HG03439 (cell line): Measurements from ENCODE around the gene RASD2.

ENCODE experiments used
- ATAC-seq: cut with Tn5 transposase; IDR thresholded peaks from one replicate; pipeline ENCODE4 v1.9.1; 2021; ENCODE audit warnings: mild to moderate bottlenecking, moderate library complexity; ENCODE audit not compliant: unreplicated experiment

Gene RASD2

GRCh38 chr22:35558031-35558430 is 17.4 kb downstream of the RASD2 start:
- no peak for ATAC-seq

GRCh38 chr22:35558719-35559118 is 18.1 kb downstream of the RASD2 start:
- ATAC-seq, result no peak

GRCh38 chr22:35559354-35560005 is 18.8 kb downstream of the RASD2 start:
- no peak for ATAC-seq

- ATAC-seq, result no peak
Measured at GRCh38 chr22:35560366-35560765, 19.7 kb downstream of the RASD2 start.

- ATAC-seq, result no peak
Measured at GRCh38 chr22:35560824-35561223, 20.2 kb downstream of the RASD2 start.

- ATAC-seq, result no peak
Measured at GRCh38 chr22:35561796-35562526, 21.3 kb downstream of the RASD2 start.

- no peak for ATAC-seq
Measured at GRCh38 chr22:35563211-35563610, 22.6 kb downstream of the RASD2 start.

GRCh38 chr22:35564975-35565867 is 24.6 kb downstream of the RASD2 start:
- no peak for ATAC-seq

- ATAC-seq, result no peak
Measured at GRCh38 chr22:35567351-35568141, 26.9 kb downstream of the RASD2 start.

GRCh38 chr22:35568751-35569739 is 28.4 kb downstream of the RASD2 start:
- ATAC-seq, result no peak

GRCh38 chr22:35569916-35570315 is 29.3 kb downstream of the RASD2 start:
- ATAC-seq, result no peak

- ATAC-seq, result no peak
Measured at GRCh38 chr22:35570686-35571194, 30.1 kb downstream of the RASD2 start.

GRCh38 chr22:35572556-35572955 is 31.9 kb downstream of the RASD2 start:
- no peak for ATAC-seq

- no peak for ATAC-seq
Measured at GRCh38 chr22:35575116-35575748, 34.6 kb downstream of the RASD2 start.

GRCh38 chr22:35576671-35577070 is 36.0 kb downstream of the RASD2 start:
- no peak for ATAC-seq

GRCh38 chr22:35577799-35578659 is 37.4 kb downstream of the RASD2 start:
- ATAC-seq, result no peak

- ATAC-seq, result no peak
Measured at GRCh38 chr22:35578836-35579575, 38.4 kb downstream of the RASD2 start.
